Germinal center (tissue), 1 donor: ENCODE data around the gene MOSPD2.

Experiments used
- DNase-seq: peaks from one replicate; pipeline ENCODE4 v3.0.0; 2012; ENCODE audit warnings: mixed read lengths, low spot score

Gene MOSPD2

DNA sequence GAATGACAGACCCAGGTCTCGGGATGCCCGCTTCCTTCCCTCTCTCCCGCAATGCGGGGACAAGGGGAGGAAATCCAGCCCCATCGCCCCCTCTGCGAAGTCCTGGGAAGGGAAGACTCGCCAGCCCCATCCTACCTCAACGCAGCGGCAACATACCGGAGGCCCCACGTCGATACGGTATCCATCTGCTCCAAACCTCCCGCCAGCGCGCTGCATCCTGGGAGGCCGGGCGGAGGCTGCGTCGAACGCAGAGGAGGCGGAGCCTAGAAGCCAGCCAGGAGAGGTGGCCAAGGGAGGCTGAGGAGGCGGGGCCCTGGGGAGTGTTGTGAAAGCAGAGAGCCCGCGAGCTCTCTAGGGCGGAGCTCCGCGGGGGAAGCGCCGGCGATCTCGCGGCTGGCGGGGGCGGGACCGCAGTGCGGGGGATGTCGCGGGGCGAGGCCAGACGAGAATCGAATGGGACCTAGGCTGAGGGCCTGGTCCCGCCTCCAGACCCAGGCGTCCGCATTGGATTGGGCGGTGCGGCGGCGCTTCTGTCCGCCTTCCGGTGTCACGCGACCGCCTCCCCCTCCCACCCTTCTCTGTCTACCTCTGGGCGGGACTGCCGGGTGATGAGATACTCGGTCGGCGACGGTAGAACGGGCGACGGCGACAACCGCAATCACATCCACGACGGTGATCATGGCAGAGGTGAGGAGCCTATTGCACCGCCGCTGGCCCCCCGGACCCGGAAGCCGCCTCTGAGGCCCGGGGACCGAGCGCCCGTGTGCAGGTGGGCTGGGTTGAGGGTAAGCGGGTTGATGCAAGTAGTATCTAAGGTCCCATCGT, at the start of gene MOSPD2, which contains the start of gene FANCB:
MOSPD2 (plus strand) TSS at position 571 of the 825 bp plus-strand sequence; CDS start at position 679, 108 bp downstream.
FANCB (minus strand) TSS at position 219 of the 825 bp plus-strand sequence. CDS start 7,559 bp downstream, outside the sequence.
- peak; percentile 93 for DNase-seq

DNA sequence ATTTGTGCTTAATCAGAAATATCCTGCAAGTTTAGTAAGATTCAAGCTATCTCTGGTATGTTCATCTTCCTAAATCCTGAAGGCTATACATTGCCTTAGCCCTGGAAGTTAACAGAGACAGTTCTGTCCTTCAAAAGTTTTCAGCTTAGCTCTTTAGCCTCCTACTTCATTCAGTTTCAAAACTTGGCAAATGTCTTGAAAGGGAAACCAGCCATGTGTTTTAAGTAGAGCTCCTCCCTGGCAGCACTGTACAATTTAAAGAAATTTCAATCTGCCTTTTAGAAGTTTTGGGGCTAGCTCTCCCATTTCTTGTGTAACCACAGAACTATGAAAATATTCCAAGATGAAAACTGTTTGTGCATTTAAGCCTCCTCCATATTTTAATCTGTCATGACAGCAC, 47.4 kb upstream of the MOSPD2 start:
- no peak for DNase-seq

DNA sequence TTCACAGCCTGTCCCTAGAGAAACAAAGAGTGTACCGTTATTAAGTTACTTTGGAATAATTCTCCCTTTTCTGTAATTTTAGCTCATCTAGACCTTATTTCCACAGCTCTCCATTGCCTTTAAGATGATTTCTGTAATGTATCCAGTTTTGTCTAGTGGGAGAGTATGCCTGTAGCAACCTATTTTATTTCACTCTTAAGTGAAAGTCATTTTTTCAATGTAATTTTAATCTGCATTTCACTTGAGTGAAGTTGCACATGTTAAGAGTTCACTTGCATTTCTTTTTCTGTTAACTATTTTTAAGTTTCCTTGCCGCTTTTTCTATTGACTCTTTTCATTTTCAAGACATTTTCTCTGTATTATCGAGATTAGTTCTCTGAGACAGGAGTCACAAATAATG, 46.9 kb upstream of the MOSPD2 start:
- no peak for DNase-seq

DNA sequence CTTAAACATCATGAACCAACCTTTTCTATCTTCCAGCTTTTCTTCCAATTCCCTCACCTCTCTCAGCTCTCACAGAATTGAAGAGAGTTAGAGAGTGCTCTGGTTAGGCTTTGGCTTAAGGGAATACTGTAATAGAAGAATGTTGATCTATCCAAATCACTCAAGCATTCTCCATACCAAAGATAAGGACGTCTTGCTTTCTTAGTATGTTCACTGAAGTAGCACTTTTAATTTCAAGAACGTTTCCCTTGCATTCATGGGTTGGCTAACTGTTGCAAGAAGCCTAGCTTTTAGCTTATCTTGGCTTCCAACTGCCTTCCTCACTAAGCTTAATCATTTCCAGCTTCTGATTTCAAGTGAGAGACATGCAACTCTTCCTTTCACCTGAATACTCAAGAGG, 43.6 kb upstream of the MOSPD2 start:
- DNase-seq, result no peak

DNA sequence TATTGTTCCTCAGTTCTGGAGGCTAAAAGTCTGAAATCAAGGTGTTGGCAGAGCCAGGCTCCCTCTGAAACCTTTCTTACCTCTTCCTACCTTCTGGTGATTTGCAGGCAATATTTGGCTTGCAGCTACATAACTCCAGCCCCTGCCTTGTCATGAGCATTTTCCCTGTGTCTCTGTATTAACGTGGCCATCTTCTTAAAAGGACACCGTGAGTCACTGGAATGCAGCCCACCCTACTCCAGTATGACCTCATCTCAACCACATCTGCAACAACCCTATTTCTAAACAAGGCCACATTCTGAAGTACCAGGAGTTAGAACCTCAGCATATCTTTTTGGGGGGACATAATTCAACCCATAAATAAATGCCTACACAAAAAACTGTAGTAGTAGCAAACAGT, 41.1 kb upstream of the MOSPD2 start:
- no peak for DNase-seq

DNA sequence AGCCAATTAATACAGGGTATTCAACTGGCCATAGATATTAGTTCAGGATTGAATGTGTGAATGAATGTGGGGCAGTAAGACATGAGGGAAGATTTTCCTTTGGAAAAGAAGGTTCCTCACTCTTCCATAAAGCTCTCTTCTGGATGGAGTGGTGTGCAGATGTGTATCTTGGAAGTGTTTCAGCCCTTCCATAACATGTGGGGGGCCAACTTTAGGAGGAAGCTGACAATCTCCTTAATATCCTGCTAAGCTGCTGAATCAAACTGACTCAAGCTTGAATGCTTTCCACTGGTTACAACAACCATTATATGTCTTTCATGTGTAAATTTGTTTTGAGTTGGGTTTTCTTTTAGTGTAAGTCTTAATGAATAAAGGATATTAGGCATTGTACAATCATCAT, 40.6 kb upstream of the MOSPD2 start:
- DNase-seq, result no peak

DNA sequence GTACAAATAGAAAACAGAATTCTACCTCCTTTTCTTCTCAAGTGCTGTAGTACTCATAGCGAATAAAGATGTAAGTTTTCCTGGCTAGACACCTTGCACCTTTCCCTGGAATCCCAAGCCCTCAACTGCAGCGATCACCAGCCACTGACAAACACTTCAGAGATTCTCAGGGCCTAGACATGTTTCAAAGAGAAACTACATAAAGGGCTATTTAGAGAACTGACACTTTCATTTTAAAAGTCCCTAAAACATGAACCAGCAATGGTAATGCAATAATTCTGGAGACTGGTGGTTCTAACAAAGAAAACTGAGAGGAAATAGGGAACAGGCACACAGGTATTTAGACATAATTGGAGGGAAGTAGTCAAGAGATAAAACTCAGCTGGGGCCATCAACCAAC, 36.1 kb upstream of the MOSPD2 start:
- no peak for DNase-seq

DNA sequence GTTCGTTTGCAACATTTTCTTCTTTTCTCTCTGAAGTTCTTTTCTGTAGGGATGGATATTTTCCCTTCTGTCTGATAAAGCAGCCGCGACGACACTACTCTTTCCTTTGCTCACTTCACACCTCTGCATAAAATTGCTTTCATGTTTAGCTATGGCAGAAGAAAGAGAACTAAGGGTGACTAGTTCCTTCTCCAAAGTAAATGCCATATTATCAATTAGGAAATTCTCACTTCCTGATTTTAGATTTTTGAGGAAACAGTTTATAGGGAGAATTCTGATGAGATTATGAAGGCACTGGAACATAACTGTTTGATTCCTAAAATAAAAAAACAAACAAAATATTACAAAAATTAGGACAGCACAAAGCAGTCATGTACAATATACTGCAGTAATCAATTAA, 29.6 kb upstream of the MOSPD2 start:
- DNase-seq, result no peak

DNA sequence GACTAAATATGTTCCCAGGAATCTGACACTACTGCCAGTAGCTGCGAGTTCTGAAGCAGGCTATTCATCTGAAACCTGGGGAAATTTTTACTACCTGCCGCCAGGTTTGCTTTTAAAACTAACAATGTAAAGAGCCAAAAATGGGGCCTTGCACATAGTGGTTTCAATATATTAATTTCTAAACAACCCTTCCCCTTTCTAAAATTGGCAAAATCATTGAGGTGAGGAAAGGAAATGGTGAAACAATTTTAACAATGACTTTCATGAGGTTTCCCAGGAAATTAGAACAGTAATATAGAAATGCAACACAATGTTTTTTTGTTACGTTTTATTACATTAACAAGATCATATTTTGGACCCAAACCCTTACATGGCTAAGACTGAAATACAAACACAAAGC, 21.7 kb upstream of the MOSPD2 start:
- no peak for DNase-seq

DNA sequence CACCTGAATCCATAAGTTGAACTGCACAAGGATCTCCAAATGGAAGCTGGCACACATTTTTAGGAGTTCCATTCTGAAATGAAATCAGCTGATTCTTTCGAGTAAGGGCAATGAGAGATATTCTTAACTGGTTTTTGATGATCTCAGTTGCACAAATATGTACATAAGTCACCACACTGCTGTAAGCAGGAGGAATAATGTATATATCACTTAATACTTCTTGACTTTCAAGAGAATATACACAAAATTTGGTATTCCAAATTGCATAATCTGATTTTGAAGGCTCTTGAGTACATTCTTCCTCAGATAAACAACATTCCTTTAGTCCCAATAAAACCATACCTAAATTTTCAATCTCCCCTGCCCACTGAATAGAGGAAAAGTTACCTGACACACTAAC, 8.6 kb upstream of the MOSPD2 start:
- DNase-seq, result no peak

DNA sequence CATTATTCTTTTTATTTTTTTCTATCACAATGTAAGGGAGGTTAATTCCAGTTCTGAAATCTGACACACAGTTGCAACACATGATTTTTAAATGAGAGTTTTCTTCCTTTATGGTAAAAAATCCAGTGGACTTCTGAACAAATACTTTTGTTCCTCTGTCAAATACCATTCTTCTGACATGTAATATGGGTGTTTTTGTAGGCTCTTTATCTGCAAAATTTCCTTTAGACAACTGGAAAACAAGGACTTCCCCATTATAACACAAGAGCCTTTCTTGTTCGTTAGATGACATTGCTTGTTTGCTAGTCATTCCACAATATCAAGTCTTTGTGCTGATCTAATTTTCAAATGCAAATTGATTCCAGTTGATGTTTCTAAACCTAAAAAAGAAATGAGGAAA, 8.0 kb upstream of the MOSPD2 start:
- no peak for DNase-seq

DNA sequence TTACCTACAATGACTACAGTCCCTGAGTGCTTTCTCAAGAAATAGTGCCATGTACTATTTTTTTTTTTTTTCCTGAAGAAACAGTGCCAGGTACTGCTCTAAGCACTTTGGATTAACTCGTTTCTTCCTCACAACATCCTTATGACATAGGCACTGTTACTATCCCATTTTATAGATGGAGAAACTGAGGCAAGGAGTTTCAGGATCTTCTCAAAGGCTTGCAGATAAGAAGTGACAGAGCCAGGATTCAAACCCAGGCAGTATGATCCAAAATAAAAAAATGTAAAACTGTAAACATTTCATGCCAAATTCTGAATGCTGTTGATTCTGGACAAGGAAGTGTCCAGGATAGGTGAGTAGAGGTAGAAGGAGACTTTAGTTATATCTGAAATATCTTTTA, 1.5 kb upstream of the MOSPD2 start:
- no peak for DNase-seq

DNA sequence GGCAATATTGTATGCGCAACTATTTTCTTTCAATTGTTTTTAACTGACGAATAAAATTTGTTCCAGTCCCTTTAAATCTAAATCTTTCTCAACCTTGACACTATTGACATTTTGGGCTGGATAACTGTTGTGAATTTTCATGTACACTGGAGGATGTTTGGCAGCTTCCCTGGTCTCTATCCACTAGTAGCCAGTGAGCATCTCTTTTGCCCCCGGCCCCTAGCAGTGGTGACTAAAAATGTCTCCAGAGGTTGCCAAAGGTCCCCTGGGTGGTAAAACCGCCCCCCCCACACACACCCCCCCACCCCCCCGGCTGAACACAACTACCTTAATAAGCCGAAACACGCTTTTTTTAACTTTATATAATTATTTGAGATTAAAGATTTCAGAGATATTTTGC, 866 bp upstream of the MOSPD2 start:
- DNase-seq, result no peak

DNA sequence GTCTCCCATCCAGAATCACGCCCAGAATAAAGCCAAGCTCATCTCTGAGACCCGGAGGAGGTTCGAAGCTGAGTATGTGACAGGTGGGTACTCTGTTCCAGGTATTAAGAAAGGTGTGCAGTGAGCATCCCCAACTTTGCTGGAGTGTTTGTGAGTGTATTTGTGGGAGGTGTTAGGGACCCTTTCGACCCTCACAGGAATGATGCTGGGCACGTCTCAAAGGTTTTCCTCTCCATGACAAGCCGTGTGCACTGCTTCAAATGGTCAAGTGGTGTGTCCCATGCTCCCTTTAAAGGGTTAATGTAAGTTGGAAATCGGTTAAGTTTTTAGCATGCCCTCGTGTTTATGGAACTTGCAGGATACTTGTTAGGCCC, 442 bp downstream of the MOSPD2 start:
- DNase-seq, result no peak

DNA sequence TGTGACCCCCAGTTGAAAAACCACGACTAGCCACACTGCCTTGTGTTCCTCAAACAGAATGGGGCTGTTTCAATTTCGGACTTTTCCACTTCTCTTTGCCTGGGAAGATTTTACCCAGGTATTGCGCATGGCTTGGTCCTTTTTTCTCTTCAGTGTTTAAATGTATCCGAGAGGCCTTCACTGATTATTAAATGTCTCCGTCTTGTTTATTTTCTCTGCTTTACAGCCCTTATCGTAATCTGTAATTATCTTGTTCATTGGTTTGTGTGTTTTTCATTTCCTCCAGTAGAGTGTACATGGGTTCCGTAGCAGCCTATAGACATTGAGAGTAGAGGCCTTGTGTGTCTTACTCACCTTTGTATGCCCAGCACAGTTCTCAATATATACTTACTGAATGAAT, 2.4 kb downstream of the MOSPD2 start:
- no peak for DNase-seq

DNA sequence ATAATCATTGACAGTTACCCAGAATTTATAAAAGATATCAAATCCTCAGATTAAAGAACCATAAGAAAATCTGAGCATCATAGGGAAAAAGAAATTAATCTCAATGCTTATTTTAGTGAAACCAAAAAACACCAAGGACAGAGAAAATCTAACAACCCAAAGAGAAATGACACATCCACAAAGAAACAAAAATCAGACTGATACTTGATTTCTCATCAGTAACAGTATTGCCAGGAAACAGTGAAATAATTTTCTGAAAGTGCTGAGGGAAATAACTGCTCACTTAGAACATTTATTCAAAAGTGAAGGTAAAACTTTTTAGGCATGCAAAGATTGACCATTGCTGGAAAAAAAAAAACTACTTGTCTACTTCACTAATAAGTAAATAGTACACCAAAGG, 10.6 kb downstream of the MOSPD2 start:
- no peak for DNase-seq

DNA sequence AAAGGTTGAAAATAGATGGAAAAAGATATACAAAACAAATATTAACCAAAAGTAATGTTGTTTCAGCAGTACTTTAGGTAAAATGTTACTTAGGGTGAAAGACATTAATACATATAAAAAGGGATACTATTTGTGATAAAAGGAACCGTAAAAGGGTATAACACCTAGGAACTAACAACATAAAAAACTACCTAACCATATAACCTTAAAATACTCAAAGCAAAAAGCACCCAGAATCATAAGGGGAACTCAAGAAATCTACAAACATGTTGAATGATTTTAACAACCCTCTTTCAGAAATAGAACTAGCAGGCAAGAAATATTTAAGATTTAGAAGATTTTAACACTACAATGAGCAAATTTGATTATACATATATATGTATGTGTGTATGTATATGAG, 11.5 kb downstream of the MOSPD2 start:
- no peak for DNase-seq

DNA sequence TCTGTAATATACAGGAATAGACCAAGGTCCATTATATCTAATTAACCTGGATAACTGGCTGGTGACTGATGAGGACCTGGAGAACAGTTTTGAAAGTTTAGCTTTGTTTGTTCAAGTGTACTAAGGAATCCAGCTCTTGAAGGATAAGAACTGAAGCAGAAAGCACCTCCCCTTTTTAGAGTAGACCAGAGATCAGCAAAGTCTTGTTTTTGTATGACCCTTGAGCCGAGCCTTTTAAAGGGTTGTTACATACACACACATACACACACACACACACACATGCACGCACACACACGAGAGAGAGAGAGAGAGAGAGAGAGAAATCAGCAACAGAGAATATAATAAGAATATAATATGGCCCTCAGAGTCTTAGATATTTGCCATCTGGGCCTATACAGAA, 13.0 kb downstream of the MOSPD2 start:
- no peak for DNase-seq

DNA sequence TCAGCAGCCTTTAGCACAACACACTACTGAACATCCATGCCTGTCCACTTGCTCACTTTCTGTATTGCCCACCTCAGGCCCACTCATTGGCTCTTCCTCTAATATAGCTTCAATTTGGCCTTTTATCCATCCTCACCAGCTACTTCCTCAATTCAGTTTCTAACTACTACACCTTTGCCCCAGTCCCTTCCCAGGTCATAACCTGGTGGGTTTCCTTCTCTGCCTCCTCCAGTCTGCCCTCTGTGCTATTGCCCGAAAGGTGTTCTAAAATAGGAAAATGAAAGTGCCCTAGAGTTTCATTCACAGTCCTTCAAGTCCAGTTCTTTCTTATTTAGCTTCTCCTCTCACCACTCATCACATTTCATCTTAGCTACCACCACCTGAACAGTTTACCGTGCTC, 23.1 kb downstream of the MOSPD2 start:
- DNase-seq, result no peak

DNA sequence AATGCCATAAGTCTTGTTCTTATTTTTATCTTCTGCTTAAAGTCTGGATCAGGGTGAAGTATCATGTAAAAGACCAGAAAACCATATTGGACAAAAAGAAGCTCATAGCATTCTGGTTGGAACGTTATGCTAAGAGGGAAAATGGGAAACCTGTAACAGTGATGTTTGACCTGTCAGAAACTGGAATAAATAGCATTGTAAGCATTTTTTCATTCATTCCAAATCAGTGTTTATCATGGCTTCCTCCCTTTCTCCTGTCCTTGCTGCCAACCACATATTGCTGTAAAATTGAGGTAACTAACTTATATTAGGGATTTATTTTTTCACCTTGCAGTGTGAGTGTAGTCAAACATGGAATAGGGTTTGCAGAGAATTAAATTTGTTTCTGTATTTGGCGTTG, 23.8 kb downstream of the MOSPD2 start:
- no peak for DNase-seq

DNA sequence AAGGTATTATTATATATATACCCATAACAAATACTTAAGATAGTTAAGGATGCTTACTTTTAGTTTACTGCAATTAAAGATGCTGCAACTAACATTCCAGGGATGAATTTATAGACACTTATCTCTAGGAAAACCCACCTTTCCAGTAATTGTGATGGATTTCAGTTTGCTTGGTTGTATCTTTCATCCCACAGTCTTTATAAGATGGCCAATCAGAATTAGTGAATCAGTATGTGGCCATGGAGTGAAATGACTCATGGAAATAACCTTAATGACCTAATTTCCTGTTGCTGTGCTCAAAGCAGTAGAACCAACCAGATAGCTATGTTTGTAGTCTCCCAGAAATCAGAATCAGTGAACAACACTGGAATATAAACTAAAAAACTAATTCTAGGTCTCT, 26.4 kb downstream of the MOSPD2 start:
- no peak for DNase-seq

DNA sequence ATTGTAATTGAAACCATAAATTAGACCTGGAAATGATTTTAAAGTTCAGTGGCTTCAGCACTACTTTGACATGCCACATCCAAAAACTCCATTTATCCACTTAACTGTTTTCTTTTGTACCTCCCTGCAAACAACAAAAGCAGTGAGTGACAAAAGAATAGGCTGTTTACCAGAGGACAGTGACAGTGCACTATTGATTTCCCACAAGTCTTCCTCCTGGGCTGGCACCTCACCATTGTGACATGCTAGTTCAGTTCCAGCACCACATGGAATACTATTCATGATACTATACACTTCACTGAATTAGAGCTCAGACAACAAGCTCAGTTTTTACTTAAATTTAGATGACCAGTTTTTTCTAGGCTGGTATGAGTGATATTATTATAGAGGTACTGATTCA, 29.3 kb downstream of the MOSPD2 start:
- DNase-seq, result no peak

DNA sequence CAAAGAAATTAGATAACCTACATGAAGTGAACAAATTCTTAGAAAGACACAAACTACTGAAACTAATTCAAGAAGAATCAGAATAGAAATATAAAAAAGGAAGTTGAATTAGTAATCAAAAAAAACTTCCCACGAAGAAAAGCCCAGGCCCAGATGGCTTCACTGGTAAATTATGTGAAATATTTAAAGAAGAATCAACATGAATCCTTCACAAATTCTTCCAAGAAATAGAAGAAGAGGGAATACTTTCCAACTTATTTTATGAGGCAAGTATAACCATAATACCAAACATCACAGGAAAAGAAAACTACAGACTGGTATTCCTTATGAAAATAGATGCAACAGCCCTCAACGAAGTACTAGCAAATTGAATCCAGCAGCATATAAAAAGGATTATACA, 30.7 kb downstream of the MOSPD2 start:
- DNase-seq, result no peak

DNA sequence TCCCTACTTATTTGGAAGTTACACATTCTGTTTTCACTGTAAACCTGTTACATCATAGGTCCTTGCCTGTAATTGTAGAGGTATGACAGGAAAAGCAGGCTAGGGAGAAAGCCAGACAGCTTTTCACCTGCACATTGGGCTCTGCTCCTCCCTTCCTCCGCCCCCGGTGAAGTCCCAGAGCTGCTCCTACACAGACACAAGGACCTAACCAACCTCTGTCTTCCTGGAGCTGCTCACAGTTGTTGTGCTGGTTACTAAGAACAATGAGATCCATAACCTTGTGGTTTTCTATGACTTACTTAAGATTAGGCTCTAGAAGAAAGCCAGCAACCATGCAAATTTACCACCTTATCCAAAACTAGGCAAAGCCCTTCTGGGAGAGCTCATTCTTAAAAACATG, 40.0 kb downstream of the MOSPD2 start:
- no peak for DNase-seq
